HFFc6 (cell line): Measurements from ENCODE around the gene PRMT1. TPM values are rescaled to one million over a fixed set of nuclear protein-coding genes. Genes with fewer than 3 reads are reported as not detected.

Experiments used
- DNase-seq: peaks from one replicate; pipeline ENCODE4 v3.0.0-alpha.2; 2018
- H3K27ac Mint-ChIP-seq: 2 replicates; pipeline ENCODE4 v1.8.0; 2020; ENCODE audit warnings: mild to moderate bottlenecking, mixed read lengths
- H3K27me3 Mint-ChIP-seq: 2 replicates; pipeline ENCODE4 v1.8.0; 2021; ENCODE audit warnings: mild to moderate bottlenecking, moderate library complexity, mixed read lengths; ENCODE audit not compliant: insufficient read depth
- H3K36me3 Mint-ChIP-seq: 2 replicates; pipeline ENCODE4 v1.8.0; 2021; ENCODE audit warnings: low read depth, mixed read lengths
- H3K4me1 Mint-ChIP-seq: 2 replicates; pipeline ENCODE4 v1.8.0; 2020; ENCODE audit warnings: low read depth, mixed read lengths
- H3K4me3 Mint-ChIP-seq: 2 replicates; pipeline ENCODE4 v1.8.0; 2020; ENCODE audit warnings: mild to moderate bottlenecking, moderate library complexity, mixed read lengths
- H3K9me3 Mint-ChIP-seq: 2 replicates; pipeline ENCODE4 v1.8.0; 2020; ENCODE audit warnings: mild to moderate bottlenecking, mixed read lengths
- total RNA-seq, 6 experiments: library from RNA; stranded (reverse); fragmentation: NEBNext Ultra II Directional; extraction: Animal tissue kit (Norgen Biotek cat#: 25700); gene quantifications; 2 replicates in 1 of 6; 3 replicates in 5 of 6; pipeline ENCODE4 v1.2.3, GENCODE V29; 2021
- TF ChIP-seq, protein P1 (sequence below): fragments of 200-600 bp; sonication (generic); IDR thresholded peaks from 2 replicates; pipeline ENCODE4 v1.5.0; 2021; ENCODE audit warnings: antibody characterized with exemption, mild to moderate bottlenecking

The PRMT1 gene
- total RNA-seq, 6 experiments from 2014 or later, result 209 to 226 (median 217) TPM

GRCh38 chr19:49664171-49665035, 12.7 kb upstream of the PRMT1 start:
- peaks cover 10% of the 10 kb centered on the region; the same call in 1 of the 2 replicates for H3K36me3 Mint-ChIP-seq
- TF ChIP-seq, protein P1, sequence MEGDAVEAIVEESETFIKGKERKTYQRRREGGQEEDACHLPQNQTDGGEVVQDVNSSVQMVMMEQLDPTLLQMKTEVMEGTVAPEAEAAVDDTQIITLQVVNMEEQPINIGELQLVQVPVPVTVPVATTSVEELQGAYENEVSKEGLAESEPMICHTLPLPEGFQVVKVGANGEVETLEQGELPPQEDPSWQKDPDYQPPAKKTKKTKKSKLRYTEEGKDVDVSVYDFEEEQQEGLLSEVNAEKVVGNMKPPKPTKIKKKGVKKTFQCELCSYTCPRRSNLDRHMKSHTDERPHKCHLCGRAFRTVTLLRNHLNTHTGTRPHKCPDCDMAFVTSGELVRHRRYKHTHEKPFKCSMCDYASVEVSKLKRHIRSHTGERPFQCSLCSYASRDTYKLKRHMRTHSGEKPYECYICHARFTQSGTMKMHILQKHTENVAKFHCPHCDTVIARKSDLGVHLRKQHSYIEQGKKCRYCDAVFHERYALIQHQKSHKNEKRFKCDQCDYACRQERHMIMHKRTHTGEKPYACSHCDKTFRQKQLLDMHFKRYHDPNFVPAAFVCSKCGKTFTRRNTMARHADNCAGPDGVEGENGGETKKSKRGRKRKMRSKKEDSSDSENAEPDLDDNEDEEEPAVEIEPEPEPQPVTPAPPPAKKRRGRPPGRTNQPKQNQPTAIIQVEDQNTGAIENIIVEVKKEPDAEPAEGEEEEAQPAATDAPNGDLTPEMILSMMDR, result 0 out of 2 replicates have a peak, but pooled peaks have one; percentile 10

GRCh38 chr19:49665036-49665350, 12.1 kb upstream of the PRMT1 start:
- Mint-ChIP-seq H3K27me3 (peaks cover 11% of the 10 kb centered on the region), H3K9me3 (no peaks in the 10 kb centered on the region), H3K4me1 (peaks cover 22% of the 10 kb centered on the region), H3K4me3 (peak overlapping the region; percentile 93), H3K36me3 (peaks cover 9% of the 10 kb centered on the region; the same call in 1 of the 2 replicates), H3K27ac (peak overlapping the region; percentile 85)
- no peak for DNase-seq
- TF ChIP-seq, protein P1, result no peak

More at GRCh38 chr19:49664171-49665035, 12.7 kb upstream of the PRMT1 start:
- Mint-ChIP-seq H3K27ac (peak overlapping the region; percentile 85), H3K27me3 (peaks cover 11% of the 10 kb centered on the region), H3K9me3 (no peaks in the 10 kb centered on the region), H3K4me1 (peaks cover 22% of the 10 kb centered on the region), H3K4me3 (peak overlapping the region; percentile 93)
- DNase-seq, result peak; percentile 79

GRCh38 chr19:49665351-49666119, 11.5 kb upstream of the PRMT1 start, which contains the start of the genes BCL2L12 and IRF3:
TSS of gene BCL2L12 (plus strand) at chr19:49665933. CDS start at chr19:49666693, 760 bp downstream.
TSS of gene IRF3 (minus strand) at chr19:49665857. CDS start at chr19:49664838, 1,019 bp downstream.
- Mint-ChIP-seq H3K36me3 (peaks cover 4% of the 10 kb centered on the region; the same call in 1 of the 2 replicates), H3K4me3 (peak within 1 kb of the TSS; percentile 93), H3K4me1 (peaks cover 22% of the 10 kb centered on the region), H3K27me3 (peaks cover 11% of the 10 kb centered on the region), H3K27ac (peak within 1 kb of the TSS; percentile 85), H3K9me3 (no peaks in the 10 kb centered on the region)
- peak; percentile 96 for DNase-seq
- TF ChIP-seq, protein P1, result no peak

DNA sequence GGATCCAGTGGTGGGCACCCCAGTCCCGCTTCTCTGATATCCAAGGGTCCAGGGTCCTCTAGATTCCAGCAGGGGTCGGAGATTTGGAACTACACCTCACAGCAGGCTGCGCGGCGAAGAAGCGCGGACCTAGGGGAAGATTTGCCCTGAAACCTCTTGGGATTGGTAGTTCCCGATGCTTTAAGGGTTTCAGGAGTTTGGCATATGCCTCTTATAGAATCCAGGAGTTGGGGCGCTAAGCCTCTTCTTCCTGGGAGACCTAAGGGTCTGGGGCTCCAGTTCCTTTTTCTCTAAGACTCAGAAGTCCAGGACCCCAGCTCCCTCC, 11.0 kb upstream of the PRMT1 start:
- H3K27ac Mint-ChIP-seq, result peak overlapping the region; percentile 85

DNA sequence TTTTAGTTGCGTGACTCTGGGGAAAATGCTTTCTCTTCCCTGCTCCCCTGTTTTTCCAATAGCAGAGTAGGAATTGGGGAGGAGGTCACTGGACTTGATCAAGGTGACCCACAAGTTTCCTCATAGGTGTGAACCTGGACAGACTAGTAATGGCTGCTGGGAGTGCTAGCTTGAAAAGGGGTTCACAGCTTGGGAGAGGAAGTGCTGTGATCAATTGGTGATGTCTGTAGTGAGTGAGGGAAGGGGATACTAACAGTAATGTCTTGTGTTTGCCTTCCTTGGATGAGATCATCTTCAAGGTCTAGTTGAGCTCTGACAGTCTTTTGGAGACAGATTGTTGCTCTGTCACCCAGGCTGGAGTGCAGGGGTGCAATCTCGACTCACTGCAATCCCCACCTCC, 9.6 kb upstream of the PRMT1 start:
- peaks cover 11% of the 10 kb centered on the region for H3K27me3 Mint-ChIP-seq
- TF ChIP-seq, protein P1, result no peak
- no peaks in the 10 kb centered on the region for H3K9me3 Mint-ChIP-seq
- H3K4me3 Mint-ChIP-seq, result peak overlapping the region; percentile 93
- H3K27ac Mint-ChIP-seq, result peak overlapping the region; percentile 12; the same call in 1 of the 2 replicates
- DNase-seq, result no peak
- peaks cover 4% of the 10 kb centered on the region; the same call in 1 of the 2 replicates for H3K36me3 Mint-ChIP-seq
- peaks cover 27% of the 10 kb centered on the region for H3K4me1 Mint-ChIP-seq

More for the DNA sequence above, 11.0 kb upstream of the PRMT1 start:
- peaks cover 22% of the 10 kb centered on the region for H3K4me1 Mint-ChIP-seq
- TF ChIP-seq, protein P1, result peak; percentile 14; the same call in 1 of the 2 replicates
- peaks cover 11% of the 10 kb centered on the region for H3K27me3 Mint-ChIP-seq
- H3K36me3 Mint-ChIP-seq, result peaks cover 4% of the 10 kb centered on the region; the same call in 1 of the 2 replicates
- peak overlapping the region; percentile 93 for H3K4me3 Mint-ChIP-seq
- DNase-seq, result no peak
- H3K9me3 Mint-ChIP-seq, result no peaks in the 10 kb centered on the region
